GM18858 (cell line): ENCODE data around the gene AP2A2.
A peak's percentile ranks its signal among the peaks of the same experiment; 100 is the strongest.

Experiments
- ATAC-seq: cut with Tn5 transposase; IDR thresholded peaks from one replicate; pipeline ENCODE4 v1.9.1; 2021; ENCODE audit not compliant: unreplicated experiment

AP2A2 gene

DNA sequence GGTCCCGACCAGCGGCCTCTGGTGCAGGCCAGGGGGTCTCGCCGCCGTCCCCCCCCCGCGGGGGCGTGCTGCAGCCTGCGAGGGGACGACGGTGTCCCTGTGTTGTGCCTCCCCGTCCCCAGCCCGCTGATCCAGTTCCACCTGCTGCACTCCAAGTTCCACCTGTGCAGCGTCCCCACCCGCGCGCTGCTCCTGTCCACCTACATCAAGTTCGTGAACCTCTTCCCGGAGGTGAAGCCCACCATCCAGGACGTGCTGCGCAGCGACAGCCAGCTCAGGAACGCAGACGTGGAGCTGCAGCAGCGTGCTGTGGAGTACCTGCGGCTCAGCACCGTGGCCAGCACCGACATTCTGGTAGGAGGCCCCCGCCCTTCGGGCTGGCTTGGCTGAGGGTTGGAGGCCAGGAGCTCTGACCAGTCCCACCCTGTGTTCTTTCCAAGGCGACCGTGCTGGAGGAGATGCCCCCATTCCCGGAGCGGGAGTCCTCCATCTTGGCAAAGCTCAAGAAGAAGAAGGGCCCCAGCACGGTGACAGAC, 68.0 kb downstream of the AP2A2 start:
- no peak for ATAC-seq

DNA sequence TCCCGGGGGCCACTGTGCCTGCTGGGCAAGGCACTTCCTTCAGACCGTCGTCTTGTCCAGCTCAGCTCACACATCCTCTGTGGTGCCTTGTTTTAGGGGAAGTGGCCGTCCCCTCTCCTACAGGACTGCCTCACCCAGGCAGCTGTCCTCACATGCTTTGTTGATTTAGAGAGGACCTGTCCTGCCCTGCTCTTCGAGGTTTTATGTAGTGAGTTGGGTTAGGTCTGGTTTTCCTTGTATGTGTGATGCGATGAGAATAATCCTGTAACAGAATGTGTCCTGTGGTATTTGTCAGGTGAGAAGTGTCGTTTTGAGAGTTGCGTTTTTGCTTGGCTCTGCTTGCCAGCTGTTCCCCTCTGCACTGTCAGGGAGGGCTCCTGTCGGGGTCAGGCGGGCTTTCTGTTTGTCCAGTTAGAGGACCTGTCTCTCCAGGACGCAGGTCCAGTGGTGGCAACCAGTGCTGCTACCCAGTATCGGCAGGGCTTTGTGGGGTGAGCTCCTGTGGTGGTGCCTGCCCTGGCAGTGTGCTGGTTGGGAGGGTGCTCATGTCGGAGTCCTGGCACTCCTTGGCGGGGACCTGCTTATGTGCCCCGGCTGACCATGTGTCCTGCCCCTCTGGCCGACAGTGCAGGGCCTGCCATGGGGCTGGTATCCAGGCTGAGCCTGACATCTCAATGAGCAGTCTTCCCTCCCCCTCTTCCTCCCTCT, 69.5 kb downstream of the AP2A2 start:
- no peak for ATAC-seq

DNA sequence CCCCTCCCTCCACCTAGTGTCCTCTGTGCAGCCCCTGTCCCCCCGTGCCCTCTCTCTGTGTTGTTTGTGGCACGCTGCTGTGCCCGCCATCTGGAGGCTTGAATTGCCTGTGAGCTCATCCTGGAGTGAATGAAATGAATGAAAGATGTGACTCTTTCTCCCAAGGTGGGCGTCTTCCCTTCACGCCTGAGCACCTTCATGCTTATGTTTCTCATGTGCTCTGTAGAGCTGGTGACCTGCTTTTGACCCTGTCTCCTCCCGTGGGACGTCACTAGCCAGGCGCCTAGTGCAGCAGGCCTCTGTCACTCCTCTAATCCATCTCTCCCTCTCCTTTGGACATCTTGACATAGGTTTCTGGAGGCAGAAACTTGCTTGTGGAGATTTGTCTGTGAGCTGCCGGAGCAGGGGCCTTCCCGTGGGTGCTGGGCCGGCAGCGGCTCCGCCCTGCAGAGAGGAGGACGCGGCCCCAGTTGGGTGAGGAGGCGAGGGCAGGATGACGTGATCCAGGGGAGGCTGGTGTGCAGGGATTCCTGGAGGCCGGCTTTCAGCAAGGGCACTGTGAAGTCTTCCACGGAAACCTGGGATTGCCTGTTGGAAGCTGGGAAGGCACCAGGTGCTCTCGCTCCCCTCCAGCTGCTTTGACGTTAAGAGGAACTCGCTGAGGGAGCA, 70.2 kb downstream of the AP2A2 start:
- peak; percentile 63 for ATAC-seq

DNA sequence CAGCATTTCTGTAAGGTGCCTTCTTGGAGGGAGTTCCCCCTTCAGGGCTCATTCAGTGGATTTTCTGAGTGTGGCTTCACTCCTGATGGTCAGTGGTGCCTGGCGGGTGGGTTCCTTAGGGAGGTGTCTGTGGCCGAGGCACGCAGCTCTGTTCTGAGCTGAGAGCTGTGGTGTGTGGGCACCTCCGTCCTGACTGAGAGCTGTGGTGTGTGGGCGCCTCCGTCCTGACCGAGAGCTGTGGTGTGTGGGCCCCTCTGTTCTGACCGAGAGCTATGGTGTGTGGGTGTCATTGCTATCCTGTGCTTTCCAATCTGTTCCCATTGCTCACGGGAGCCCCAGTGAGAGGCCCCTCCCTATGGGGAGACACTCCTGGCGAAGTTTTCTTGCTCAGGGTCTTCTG, 71.0 kb downstream of the AP2A2 start:
- ATAC-seq, result no peak

DNA sequence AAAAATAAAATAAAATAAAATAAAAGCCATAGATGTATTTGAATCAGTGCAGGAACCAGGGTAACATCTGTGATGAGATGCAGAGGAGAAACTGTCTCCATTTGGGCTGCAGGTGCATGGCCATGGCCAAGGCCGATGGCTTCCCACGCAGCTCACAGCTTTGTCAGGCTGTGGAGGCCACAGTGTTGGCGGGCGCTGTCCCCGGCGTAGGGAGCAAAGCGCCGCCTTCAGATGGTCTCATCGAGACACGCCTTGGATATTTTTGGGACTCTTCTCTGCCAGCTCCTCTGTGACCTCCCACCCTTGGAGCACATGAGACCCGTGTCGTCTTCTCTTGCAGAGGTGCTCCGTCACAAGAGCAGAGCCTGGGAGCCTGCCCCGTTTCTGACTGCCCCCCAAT, 72.2 kb downstream of the AP2A2 start:
- ATAC-seq, result no peak

DNA sequence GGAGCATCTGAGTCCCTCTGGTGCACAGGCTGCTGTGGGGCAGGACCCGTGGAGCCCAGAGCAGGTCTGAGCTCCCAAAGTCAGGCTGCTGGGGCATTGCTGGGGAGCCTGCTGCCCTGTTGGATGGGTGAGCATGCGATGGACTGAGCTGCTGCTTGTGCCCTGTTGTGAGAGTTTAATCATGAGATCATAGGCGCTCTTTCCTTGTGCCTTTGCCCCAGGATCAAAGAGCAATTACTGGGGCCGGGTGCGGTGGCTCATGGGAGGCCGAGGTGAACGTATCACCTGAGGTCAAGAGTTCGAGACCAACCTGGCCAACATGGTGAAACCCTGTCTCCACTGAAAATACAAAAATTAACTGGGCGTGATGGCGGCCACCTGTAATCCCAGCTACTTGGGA, 73.3 kb downstream of the AP2A2 start:
- ATAC-seq, result no peak

DNA sequence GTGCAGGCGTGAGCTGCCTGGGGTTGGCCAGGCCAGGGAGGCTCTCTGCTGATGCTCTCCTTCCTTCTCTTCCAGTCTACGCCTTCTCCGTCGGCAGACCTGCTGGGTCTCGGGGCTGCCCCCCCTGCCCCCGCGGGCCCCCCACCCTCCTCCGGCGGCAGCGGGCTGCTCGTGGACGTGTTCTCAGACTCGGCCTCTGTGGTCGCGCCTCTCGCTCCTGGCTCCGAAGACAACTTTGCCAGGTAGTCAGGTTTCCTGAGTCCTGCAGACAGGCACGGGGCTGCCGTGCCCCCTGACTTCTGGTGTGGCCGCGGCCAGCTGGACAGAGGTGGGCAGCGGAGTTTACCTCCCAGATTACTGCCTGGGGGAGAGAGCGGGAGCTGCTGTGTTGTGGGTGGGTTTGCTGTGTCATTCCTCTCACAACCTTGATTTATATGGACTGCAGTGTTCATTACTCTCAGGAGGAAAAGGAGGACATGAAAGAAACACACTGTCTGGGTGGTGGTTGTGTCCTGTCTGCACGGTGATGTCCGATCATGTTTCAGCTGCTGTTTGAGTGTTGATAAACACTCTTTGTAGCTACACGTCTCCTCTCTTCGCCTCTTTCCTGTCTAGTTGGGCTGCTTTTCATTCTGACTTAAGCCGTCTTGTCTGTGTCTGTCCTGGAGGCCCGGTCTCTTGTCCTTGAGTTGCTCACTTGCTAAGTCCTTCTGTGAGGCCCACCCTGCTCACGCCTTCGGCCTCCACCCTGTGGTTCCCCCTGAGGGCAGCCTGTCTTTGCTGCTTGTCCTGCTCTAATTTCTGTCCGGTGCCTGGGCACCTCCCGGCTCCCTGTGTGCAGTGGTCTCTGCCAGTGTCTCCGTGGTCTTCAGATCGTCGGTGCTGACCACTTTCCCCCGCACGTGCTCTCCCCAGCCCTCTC, 74.9 kb downstream of the AP2A2 start:
- ATAC-seq, result no peak

DNA sequence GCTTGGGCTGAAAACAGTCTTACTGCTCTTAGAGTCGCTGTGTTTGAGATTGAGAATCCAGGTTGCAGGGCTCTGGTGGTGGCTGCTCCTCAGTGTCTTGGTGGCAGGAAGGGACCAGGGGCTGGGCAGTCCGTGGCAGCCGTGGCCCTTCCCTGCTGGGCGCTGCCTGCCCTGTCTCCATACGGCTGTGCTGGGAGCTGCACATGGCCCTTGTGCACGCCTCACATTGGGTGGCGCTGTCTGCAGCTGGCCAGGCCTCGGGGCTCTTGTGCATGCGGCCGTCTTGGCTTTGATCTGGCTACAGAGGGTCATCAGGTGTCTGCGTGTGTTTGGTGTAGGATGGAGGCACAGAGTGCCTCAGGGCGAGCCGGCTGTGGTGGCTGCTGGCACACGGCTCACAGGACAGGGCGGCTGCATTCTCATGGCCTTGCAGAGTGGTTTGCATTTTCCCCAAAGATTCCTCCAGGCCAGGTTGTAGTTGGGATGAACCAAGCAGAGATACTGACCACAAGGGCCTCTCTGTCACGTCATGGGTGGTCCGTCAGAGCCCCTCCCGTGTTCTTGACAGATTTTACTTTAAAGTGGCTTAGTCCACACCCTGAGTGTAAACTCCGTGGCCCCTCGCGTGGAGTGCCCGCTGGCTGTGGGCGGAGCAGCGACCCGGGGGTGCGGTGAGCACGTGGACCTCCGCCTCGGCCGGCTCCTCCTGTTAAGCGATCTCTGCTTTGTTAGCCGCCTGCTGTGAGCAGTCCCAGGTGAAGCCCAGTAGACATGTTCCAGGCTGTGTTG, 76.1 kb downstream of the AP2A2 start:
- no peak for ATAC-seq

DNA sequence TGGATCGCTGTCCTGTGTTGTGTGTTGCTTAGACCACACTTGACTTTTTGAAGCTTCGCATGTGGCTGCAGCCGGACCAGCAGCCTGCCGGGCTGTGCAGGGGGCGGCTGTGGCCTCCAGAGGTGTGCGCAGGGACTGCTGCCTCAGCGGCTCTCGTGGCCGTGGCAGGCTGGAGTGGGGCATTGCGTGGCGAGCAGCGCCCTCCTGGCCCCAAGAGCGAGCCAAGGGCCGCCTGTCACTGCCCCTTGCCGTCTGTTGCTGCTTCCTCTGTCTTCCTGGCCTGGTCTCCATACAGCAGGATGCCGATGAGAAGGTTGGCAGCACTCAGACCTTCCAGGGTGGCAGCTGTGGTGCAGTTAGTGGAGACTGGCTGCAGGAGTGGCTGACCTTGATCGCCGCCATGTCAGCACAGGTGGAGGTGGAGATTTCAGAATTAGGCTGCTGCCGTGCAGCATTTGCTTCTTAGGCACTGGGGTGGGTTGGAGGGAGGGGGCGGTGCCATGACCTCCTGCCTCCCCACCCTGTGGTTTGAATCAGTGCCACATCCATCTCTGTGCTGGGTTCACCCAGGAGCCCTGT, 76.8 kb downstream of the AP2A2 start:
- ATAC-seq, result no peak

DNA sequence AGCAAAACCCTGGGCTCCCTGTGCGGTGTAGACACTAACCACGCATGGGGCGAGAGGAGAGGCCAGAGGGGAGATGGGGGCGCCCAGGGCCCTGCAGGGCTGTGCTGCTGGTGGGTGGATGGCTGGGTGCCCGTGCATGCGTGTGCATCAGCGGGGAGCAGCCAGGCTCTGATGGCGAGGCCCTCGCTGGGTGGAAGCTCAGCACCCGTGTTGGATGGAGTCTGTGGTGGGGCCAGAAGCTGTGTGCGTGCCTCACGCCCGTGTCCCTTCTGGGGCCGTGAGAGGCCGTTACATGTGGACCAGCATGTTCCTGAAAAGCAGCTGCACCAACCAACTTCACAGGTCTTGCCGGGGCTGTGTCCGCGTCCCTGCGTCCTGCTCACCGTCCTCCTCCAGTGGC, 77.5 kb downstream of the AP2A2 start:
- no peak for ATAC-seq

DNA sequence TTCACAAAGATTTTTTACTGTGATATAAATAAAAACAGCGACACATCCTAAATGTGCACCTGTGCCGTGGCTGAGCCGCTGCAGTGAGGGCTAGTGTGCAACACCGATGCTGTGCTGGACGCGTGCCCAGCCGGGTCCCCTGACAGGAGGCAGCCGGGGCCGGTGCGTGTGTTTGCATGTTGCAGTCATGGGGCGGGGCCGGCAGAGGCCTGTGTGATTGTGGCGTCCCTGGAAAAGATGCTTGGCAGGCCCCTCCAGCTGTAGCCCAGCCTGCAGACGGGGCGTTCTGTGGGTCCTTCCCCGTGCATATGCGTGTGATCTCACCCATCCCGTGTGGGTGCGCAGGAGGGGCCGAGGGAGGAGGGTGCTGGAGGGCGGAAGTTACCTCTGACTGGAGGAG, 80.3 kb downstream of the AP2A2 start:
- no peak for ATAC-seq

DNA sequence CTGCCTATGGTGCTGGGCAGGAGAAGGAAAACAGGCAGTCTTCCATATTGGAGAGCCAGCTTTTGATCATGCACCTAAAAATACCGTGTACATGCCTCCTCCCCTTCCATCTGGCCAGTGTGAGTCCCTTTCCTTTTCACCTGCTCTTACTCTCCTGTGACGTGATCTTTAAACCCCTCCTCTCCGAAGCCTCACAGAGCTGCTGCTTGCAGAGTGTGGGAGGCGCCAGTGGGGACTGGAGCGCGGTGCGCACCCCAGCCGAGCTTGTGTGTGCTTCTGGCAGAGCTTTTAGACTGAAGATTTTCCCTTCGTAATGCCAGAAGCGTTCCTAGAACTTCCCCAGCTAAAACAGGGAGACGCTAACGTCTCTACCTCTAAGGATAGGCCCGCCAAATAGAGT, 81.1 kb downstream of the AP2A2 start:
- no peak for ATAC-seq

DNA sequence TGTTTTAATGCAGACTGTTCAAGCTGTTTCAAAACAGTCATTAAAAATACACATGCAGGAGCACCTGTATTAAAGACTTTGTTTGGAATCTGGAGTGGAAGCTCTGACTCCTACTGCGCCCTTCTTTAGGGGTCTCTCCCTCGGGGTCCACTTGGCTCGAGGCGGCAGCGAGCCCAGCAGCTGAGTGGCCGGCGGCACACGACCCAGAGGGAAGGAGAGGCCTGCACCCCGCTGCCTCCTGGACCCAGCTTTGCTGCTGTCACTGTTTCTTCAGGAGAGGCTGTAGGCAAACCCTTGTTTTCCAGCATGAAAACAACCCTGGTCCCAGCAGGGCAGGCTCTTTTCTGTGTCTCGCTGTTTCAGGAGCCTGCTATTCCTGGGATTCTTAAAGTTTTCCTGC, 81.6 kb downstream of the AP2A2 start:
- ATAC-seq, result no peak

DNA sequence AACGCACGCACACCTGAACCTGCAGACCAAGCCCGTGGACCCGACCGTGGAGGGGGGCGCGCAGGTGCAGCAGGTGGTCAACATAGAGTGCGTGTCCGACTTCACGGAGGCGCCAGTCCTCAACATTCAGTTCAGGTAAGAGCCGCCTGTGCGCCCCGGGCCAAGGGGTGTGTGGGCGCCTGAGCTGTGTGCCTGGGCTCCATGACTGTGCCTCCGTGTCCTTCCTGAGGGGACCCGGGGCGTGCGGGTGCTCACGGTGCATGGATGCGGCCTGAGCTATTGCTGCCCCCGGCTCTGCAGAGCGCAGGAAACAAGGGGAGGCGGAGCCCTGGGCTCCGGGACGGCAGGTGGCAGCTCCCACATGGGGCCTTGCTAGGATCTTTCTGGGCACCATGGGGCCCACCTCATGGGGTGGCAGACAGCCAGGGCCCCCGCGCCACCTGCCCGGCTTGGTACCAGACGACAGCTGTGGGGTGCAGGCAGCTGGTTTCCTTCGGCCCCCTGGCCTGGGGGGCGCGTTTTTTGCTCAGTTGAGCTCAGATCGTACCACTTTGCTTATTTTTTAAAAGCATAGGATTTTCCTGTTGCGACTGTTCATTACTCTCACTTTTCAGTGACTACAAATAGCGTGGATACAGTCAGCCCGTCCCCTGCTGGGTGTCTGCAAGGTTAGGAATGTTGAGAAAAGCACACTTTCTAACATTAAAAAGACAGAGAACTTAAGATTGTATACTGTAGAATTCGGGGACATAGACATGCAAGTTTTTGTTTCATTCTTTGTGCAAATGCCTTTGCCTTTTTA, 82.5 kb downstream of the AP2A2 start:
- ATAC-seq, result no peak

DNA sequence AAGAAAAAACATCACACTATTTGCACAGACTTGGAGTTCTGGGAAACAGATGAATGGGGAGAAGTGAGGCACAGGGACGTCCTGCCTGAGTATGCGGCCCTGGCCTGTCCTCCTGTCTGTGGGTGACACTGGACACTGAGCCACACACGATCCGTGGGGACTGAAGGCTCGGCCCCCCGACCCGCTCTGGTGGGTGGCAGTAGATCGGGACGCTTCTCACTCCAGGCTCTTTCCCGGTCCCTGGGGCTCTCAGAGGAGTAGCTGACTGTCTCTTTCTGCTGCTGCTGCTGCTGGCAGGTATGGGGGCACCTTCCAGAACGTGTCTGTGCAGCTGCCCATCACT, 83.1 kb downstream of the AP2A2 start:
- no peak for ATAC-seq

DNA sequence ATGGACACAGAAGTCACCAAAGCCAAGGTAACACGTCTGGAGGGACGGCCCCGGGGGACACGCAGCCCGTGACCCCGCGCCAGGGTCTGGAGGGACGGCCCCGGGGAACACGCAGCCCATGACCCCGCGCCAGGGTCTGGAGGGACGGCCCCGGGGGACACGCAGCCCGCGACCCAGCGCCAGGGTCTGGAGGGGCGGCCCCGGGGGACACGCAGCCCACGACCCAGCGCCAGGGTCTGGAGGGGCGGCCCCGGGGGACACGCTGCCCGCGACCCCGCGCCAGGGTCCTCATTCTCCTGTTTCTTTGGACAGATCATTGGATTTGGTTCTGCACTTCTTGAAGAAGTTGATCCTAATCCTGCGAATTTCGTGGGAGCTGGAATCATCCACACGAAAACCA, 83.7 kb downstream of the AP2A2 start:
- no peak for ATAC-seq

DNA sequence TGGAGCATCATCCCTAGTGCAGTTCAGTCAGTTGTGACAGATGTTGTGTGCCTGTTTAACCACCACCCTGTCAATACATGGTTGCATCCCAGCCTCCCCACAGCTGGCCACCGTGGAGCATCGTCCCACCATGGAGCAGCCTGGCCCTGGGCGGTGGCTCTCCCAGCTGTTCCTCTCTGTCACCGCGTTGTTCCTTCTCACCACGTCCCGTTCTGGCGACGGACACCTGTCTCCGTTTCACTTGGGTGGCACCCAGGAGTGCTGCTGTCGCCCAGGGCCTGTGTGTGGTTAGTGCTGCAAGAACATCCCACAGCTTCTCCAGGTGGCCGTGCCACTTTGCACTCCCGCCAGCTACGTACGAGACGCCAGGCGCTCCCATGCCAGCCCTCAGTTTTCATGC, 84.3 kb downstream of the AP2A2 start:
- ATAC-seq, result no peak

DNA sequence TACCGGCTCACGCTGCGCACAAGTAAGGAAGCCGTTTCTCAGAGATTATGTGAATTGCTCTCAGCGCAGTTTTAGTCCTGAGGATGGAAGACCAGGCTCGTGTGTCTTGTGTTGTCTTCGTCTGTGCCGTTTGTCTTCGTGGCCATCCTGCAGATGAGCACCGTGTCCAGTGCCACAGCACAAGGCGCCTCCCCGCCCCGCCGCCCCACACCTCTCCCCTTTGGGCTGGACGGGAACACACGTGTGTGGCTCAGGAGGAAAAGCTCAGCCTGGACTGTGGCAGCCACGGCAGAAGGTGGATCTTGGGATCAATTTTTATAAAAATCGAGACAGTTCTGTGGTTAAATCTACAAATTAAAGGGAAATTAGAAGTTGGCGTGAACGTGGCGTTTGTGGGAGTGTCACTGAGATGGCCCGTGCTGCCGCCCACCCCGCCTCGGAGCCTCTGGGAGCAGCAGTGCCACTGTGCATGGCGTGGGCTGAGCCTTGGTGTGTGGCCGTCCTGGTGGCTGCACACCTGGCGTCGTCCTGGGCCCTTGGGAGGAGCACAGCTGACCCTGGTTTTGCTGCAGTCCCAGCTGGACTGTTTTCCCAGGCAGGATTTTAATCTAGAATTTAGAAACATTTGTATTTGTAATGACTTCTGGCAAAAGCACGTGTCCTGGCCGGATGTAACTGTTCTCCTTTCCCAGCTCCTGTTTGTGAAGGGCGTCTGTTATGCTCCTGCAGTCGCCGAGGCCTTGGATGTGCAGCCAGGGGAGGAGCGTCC, 85.1 kb downstream of the AP2A2 start:
- no peak for ATAC-seq

DNA sequence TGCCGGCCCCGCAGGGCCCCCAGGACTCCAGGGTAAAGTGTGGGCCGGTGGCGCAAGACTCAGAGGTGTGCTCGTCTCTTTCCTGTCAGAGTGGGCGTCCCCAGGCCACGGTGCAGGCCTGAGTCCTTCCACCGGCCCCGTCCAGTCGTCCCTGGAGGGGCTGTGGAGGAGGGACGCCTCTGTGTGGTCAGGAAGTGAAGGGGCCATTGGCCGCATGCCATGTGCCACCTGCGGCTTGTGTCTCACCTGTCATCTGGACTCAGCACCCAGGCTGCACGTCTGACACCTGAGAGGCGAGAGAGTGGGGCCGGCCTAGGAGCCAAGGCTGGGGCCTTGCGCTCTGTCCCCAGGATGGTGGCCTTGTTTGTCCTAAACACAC, 85.6 kb downstream of the AP2A2 start:
- no peak for ATAC-seq
